Uterus (tissue), 2 donors: Measurements from ENCODE around the gene MRPL1.

Source experiments
- POLR2A ChIP-seq, 2 donors: fragments of 450-650 bp; IDR thresholded peaks; one replicate each; pipeline ENCODE4 v1.6.1; 2016; ENCODE audit warnings: antibody characterized with exemption in 2 of 2, mild to moderate bottlenecking in 1 of 2, moderate library complexity in 1 of 2
- TF ChIP-seq, protein P1 (sequence below), 4 experiments: fragments of 200-600 bp in 2 of 4; fragments of 450-650 bp in 2 of 4; sonication (generic) in 2 of 4; IDR thresholded peaks; one replicate each; pipeline ENCODE4 v1.5.1; 2016 to 2019; ENCODE audit warnings: antibody characterized with exemption in 4 of 4, mild to moderate bottlenecking in 2 of 4, moderate library complexity in 1 of 4

DNA sequence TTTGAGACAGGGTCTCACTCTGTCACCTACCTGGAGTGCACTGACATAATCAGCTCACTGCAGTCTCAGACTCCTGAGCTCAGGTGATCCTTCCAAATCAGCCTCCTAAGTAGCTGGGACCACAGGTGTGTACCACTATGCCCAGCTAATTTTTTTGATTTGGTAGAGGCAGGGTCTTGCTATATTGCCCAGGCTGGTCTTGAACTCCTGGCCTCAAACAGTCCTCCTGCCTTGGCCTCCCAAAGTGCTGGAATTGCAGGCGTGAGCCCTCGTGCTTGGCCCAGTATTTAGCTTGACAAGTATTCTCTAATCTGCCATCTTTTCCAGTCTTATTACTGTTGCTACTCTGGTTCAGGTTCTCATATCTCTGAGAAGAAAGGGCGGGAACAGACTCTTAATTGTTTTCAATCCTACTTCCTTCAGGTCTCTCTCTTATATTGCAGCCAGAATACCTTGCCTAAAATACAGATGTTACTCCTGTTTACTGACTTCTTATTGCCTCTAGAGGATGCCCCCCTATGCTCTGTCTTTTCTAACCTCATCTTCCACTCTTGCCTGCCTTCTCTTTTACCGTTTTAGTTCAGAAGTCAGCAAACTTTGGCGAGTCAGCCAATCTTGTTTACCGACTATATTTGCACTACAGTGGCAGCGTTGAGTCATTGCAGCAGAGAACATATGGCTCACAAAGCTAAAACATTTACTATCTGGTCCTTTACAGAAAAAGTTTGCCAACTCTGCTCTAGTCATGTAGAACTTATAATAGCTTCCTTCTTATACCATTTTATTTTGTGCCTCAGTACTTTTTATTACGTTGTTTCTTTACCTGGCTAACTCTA lies 19.0 kb downstream of the MRPL1 start:
- no peak for TF ChIP-seq POLR2A (IDR thresholded peaks at IDR 0.05)
- TF ChIP-seq, protein P1, sequence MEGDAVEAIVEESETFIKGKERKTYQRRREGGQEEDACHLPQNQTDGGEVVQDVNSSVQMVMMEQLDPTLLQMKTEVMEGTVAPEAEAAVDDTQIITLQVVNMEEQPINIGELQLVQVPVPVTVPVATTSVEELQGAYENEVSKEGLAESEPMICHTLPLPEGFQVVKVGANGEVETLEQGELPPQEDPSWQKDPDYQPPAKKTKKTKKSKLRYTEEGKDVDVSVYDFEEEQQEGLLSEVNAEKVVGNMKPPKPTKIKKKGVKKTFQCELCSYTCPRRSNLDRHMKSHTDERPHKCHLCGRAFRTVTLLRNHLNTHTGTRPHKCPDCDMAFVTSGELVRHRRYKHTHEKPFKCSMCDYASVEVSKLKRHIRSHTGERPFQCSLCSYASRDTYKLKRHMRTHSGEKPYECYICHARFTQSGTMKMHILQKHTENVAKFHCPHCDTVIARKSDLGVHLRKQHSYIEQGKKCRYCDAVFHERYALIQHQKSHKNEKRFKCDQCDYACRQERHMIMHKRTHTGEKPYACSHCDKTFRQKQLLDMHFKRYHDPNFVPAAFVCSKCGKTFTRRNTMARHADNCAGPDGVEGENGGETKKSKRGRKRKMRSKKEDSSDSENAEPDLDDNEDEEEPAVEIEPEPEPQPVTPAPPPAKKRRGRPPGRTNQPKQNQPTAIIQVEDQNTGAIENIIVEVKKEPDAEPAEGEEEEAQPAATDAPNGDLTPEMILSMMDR (IDR thresholded peaks at IDR 0.05) = no peak
